IMR-90 (cell line): Measurements from ENCODE around the gene RARS2. TPM values are rescaled to one million over a fixed set of nuclear protein-coding genes. Genes with fewer than 3 reads are reported as not detected.

Source experiments
- RAD21 ChIP-seq: IDR thresholded peaks from 2 replicates; pipeline ENCODE4 v1.6.1; 2012; ENCODE audit warnings: low read length, improper control_type of control experiment
- RFX5 ChIP-seq: IDR thresholded peaks from 2 replicates; pipeline ENCODE4 v1.8.0; 2012; ENCODE audit warnings: low read depth, mild to moderate bottlenecking, low read length, moderate library complexity
- SMC3 ChIP-seq: fragments of 150-350 bp; IDR thresholded peaks from 2 replicates; pipeline ENCODE4 v1.6.1; 2016; ENCODE audit warnings: low read depth, mild to moderate bottlenecking, antibody characterized with exemption, low read length, moderate library complexity
- USF2 ChIP-seq: fragments of 150-350 bp; IDR thresholded peaks from 2 replicates; pipeline ENCODE4 v1.6.1; 2017; ENCODE audit warnings: mild to moderate bottlenecking, antibody characterized with exemption, low read length, low read depth
- microRNA-seq, 2 experiments: library from miRNA; stranded (forward) in 1 of 2; unstranded in 1 of 2; fragments of 10-50 nt in 1 of 2; fragments of <30 nt in 1 of 2; gene quantifications in 1 of 2; microRNA quantifications in 1 of 2; one replicate each; pipeline versions ENCODE3 to v1.1.0; 2013 to 2020; ENCODE audit not compliant: insufficient read depth in 1 of 2, insufficient read length in 1 of 2, unreplicated experiment in 1 of 2
- polyA plus RNA-seq, 3 experiments: library from polyadenylated mRNA; depleted of rRNA; stranded (reverse); fragments of >200 nt; gene quantifications; 2 replicates each; pipeline ENCODE4 v1.2.3, GENCODE V29; 2012; ENCODE audit warnings: low replicate concordance in 1 of 3
- small RNA-seq, 5 experiments: library from RNA; depleted of rRNA; stranded (forward); fragments of <200 nt; gene quantifications; one replicate each; pipeline ENCODE3, GENCODE V24; 2012
- total RNA-seq: library from RNA; depleted of rRNA; stranded (reverse); fragments of >200 nt; gene quantifications from 2 replicates; pipeline ENCODE4 v1.2.3, GENCODE V29; 2012; rRNA removed
- TF ChIP-seq, protein P1 (sequence below): fragments of 150-350 bp; IDR thresholded peaks from 2 replicates; pipeline ENCODE4 v1.6.1; 2016; ENCODE audit warnings: low read depth, mild to moderate bottlenecking, low read length, moderate library complexity, borderline replicate concordance

The RARS2 gene
- total and polyA plus RNA-seq, 2 of the 4 experiments (the other 2 are of a cell fraction), result 19.9 to 33.0 TPM

DNA sequence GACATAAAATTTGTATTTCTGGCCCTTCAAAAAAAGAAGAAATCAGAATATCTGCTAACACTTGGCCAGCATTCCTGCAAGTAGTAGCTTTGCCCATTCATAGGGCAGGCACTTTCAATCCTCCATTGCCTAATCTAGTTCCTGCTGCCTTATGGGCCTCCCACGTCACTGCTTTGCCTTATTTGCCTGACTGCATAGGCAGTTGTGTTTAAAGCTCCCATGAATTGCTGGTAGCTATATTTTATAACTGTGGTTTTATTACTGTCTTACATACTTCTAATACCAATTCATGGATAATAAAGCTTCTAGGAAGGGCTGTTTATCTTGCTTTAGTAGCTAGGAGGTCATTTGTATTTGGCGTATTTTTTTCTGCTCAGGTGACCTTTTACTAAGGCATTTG, 124.7 kb downstream of the RARS2 start (continued):
- TF ChIP-seq, protein P1, sequence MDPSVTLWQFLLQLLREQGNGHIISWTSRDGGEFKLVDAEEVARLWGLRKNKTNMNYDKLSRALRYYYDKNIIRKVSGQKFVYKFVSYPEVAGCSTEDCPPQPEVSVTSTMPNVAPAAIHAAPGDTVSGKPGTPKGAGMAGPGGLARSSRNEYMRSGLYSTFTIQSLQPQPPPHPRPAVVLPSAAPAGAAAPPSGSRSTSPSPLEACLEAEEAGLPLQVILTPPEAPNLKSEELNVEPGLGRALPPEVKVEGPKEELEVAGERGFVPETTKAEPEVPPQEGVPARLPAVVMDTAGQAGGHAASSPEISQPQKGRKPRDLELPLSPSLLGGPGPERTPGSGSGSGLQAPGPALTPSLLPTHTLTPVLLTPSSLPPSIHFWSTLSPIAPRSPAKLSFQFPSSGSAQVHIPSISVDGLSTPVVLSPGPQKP, result no peak
- no peak for TF ChIP-seq SMC3
- no peak for TF ChIP-seq RFX5
- TF ChIP-seq RAD21, result no peak
- no peak for TF ChIP-seq USF2

Small RNAs within 50 kb of the gene (microRNA-seq; reads per million reads assigned to microRNA genes)
- gene RNU6-444P (ENCODE audit: insufficient read depth, insufficient read length), result not detected

Small RNAs within 50 kb of the gene (small RNA-seq; reads per million reads assigned to genes)
- gene RNU6-444P, result 0 to 1.2 (median 0) reads per million in 5 experiments

Other genes starting within 250 kb of the RARS2 start
- gene C6orf163, start 245.2 kb downstream of the RARS2 start, total RNA-seq, result 0.90 and 1.7 TPM in 2 replicates
- gene C6orf163, start 245.2 kb downstream of the RARS2 start, polyA plus RNA-seq (2012; rRNA removed), result 0.43 and 0.55 TPM in 2 replicates
- under 0.01 and 0.28 TPM in 2 replicates for gene CFAP206, start 182.0 kb downstream of the RARS2 start, total RNA-seq
- gene CFAP206, start 182.0 kb downstream of the RARS2 start, polyA plus RNA-seq (2012; rRNA removed), result 0.09 TPM in 1 of 2 replicates, not detected in the other
- gene SLC35A1, start 117.0 kb downstream of the RARS2 start, total RNA-seq, result 9.7 and 14.4 TPM in 2 replicates
- gene SLC35A1, start 117.0 kb downstream of the RARS2 start, polyA plus RNA-seq (2012; rRNA removed), result 10.0 and 12.4 TPM in 2 replicates
- 30.6 and 33.1 TPM in 2 replicates for gene ORC3, start 148 bp upstream of the RARS2 start, total RNA-seq
- gene ORC3, start 148 bp upstream of the RARS2 start, polyA plus RNA-seq (2012; rRNA removed), result 17.8 and 22.3 TPM in 2 replicates
- gene AKIRIN2, start 112.2 kb upstream of the RARS2 start, total RNA-seq, result 7.9 and 10.8 TPM in 2 replicates
- 25.1 and 26.6 TPM in 2 replicates for gene AKIRIN2, start 112.2 kb upstream of the RARS2 start, polyA plus RNA-seq (2012; rRNA removed)